ENCODE measurements around the gene PTPRG. TPM values are rescaled to one million over a fixed set of nuclear protein-coding genes. Genes with fewer than 3 reads are reported as not detected.

PTPRG gene
- total and polyA plus RNA-seq, 2 of the 13 experiments (the other 11 are each of a cell fraction or from before 2014, with no cell fraction given): 8.0 to 25.3 TPM

DNA sequence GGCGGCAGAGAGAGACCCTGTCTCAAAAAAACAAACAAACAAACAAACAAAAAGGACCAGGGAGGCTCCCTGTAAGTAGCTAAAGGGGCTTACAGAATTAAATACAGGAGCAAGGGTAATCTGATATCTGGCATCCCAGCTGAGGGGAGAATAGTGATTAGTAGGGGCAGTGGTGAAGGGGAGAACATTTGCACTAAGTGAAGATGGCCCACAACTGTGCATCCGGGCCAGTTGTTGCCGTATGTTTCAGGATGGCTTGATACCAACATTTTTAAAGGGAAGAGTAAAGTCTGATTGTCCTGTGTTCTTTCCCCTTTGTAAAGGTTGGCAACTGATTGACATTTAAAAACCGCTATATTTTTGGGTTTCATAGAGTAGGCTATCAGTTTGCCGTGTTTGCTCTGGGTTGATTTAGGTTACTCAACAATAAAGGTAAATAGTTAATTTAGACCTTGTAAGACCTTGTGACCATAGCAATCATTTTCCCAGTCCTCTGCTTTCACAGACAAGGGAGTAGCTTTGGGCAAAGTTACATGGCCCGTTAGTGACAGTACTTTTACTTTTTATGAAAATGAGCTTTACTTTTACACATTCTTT lies 167.8 kb downstream of the PTPRG start (continued):
- 0 out of 2 replicates have a peak, but pooled peaks have one; percentile 37 for TF ChIP-seq SIX1 (CRISPR knock-in tag; IDR thresholded peaks at IDR 0.05; ENCODE audit: borderline replicate concordance)
- TF ChIP-seq GATAD2A (CRISPR knock-in tag; IDR thresholded peaks at IDR 0.05): 0 out of 2 replicates have a peak, but pooled peaks have one; percentile 14
- TF ChIP-seq ZBTB46 (CRISPR knock-in tag; IDR thresholded peaks at IDR 0.05; ENCODE audit: borderline replicate concordance): no peak
- peak; percentile 51; the same call in 1 of the 2 replicates for TF ChIP-seq NCOA2 (CRISPR knock-in tag; IDR thresholded peaks at IDR 0.05)
- TF ChIP-seq HDAC6 (IDR thresholded peaks at IDR 0.05; ENCODE audit: low read depth, low read length): no peak
- no peak for TF ChIP-seq KMT2A (CRISPR knock-in tag; IDR thresholded peaks at IDR 0.05)
- TF ChIP-seq FOXA1 (IDR thresholded peaks at IDR 0.05): no peak
- peak; percentile 55 for TF ChIP-seq FOXA1 (CRISPR knock-in tag; IDR thresholded peaks at IDR 0.05)
- no peak for TF ChIP-seq SOX13 (IDR thresholded peaks at IDR 0.05)
- peak in 1 of 2 experiments; percentile 49; a peak in 1 of 4 replicates for TF ChIP-seq SOX13 (CRISPR knock-in tag; conservative IDR thresholded peaks at IDR 0.05 in 1 of 2, IDR thresholded peaks at IDR 0.05 in 1 of 2)
- TF ChIP-seq ZSCAN20 (CRISPR knock-in tag; IDR thresholded peaks at IDR 0.05; ENCODE audit: borderline replicate concordance): no peak
- TF ChIP-seq PAX8 (CRISPR knock-in tag; IDR thresholded peaks at IDR 0.05; ENCODE audit: borderline replicate concordance): no peak
- no peak for TF ChIP-seq SNAI1 (CRISPR knock-in tag; IDR thresholded peaks at IDR 0.05; ENCODE audit: borderline replicate concordance)
- no peak for TF ChIP-seq ZNF205 (CRISPR knock-in tag; IDR thresholded peaks at IDR 0.05)
- no peak for TF ChIP-seq TAF1 (CRISPR knock-in tag; IDR thresholded peaks at IDR 0.05)
- TF ChIP-seq, protein P1, sequence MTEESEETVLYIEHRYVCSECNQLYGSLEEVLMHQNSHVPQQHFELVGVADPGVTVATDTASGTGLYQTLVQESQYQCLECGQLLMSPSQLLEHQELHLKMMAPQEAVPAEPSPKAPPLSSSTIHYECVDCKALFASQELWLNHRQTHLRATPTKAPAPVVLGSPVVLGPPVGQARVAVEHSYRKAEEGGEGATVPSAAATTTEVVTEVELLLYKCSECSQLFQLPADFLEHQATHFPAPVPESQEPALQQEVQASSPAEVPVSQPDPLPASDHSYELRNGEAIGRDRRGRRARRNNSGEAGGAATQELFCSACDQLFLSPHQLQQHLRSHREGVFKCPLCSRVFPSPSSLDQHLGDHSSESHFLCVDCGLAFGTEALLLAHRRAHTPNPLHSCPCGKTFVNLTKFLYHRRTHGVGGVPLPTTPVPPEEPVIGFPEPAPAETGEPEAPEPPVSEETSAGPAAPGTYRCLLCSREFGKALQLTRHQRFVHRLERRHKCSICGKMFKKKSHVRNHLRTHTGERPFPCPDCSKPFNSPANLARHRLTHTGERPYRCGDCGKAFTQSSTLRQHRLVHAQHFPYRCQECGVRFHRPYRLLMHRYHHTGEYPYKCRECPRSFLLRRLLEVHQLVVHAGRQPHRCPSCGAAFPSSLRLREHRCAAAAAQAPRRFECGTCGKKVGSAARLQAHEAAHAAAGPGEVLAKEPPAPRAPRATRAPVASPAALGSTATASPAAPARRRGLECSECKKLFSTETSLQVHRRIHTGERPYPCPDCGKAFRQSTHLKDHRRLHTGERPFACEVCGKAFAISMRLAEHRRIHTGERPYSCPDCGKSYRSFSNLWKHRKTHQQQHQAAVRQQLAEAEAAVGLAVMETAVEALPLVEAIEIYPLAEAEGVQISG (CRISPR knock-in tag; IDR thresholded peaks at IDR 0.05): no peak
- TF ChIP-seq GFI1 (CRISPR knock-in tag; IDR thresholded peaks at IDR 0.05; ENCODE audit: borderline replicate concordance): peak; percentile 75; the same call in 1 of the 2 replicates
- TF ChIP-seq ZNF709 (CRISPR knock-in tag; IDR thresholded peaks at IDR 0.05): no peak
- no peak for TF ChIP-seq CBX1 (IDR thresholded peaks at IDR 0.05; ENCODE audit: low read depth)
- TF ChIP-seq ARID5B (CRISPR knock-in tag; IDR thresholded peaks at IDR 0.05): peak; percentile 28; the same call in 1 of the 2 replicates

Data from HepG2 (cell line).